ENCODE data around the gene CYTH4. TPM values are rescaled to one million over a fixed set of nuclear protein-coding genes. Genes with fewer than 3 reads are reported as not detected.

The CYTH4 gene
- total RNA-seq, 1 experiment from 2014 or later, result 3.8 TPM

DNA sequence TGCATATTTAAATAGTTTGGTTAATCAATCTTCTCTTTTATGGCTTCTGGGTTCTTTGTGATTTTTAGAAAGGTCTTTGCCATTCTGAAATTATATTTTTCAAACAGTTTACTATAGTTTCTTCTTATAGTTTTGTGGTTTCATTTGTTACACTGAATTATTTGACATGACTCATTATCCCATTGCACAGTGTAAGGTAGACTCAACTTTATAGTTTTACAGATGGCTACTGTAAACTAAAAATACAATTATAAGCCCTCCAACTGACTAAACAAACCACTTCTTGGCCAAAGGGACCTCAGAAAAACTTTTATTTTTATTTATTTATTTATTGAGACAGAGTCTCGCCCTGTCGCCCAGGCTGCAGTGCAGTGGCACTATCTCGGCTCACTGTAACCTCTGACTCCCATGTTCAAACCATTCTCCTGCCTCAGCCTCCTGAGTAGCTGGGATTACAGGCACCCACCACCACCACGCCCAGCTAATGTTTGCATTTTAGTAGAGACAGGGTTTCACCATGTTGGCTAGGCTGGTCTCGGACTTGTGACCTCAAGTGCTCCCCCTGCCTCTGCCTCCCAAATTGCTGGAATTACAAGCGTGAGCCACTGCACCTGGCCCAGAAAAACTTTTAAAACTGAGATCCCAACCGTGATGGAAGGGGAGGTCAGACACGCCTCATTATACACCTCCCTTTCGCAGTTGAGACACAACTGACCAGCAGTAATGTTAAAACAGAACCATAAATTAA, 24.1 kb upstream of the CYTH4 start (continued):
- TF ChIP-seq, protein P1, sequence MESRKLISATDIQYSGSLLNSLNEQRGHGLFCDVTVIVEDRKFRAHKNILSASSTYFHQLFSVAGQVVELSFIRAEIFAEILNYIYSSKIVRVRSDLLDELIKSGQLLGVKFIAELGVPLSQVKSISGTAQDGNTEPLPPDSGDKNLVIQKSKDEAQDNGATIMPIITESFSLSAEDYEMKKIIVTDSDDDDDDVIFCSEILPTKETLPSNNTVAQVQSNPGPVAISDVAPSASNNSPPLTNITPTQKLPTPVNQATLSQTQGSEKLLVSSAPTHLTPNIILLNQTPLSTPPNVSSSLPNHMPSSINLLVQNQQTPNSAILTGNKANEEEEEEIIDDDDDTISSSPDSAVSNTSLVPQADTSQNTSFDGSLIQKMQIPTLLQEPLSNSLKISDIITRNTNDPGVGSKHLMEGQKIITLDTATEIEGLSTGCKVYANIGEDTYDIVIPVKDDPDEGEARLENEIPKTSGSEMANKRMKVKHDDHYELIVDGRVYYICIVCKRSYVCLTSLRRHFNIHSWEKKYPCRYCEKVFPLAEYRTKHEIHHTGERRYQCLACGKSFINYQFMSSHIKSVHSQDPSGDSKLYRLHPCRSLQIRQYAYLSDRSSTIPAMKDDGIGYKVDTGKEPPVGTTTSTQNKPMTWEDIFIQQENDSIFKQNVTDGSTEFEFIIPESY (IDR thresholded peaks at IDR 0.05; ENCODE audit: extremely low read depth, insufficient replicate concordance, low read length), result no peak
- TF ChIP-seq ZFX (IDR thresholded peaks at IDR 0.05), result no peak
- TF ChIP-seq CEBPB (IDR thresholded peaks at IDR 0.05; ENCODE audit: low read depth), result no peak
- no peak for TF ChIP-seq EZH2phosphoT487 (IDR thresholded peaks at IDR 0.05; ENCODE audit: borderline replicate concordance)
- no peak for TF ChIP-seq TCF7L2 (IDR thresholded peaks at IDR 0.05; ENCODE audit: borderline replicate concordance, extremely low read depth, insufficient read depth, insufficient read length)
- TF ChIP-seq SP1 (IDR thresholded peaks at IDR 0.05; ENCODE audit: low read depth), result no peak
- no peak for TF ChIP-seq SIN3A (IDR thresholded peaks at IDR 0.05; ENCODE audit: low read depth)
- TF ChIP-seq EGR1 (IDR thresholded peaks at IDR 0.05; ENCODE audit: low read depth), result no peak

GRCh38 chr22:37258753-37259401, 23.4 kb upstream of the CYTH4 start:
- ChIA-PET POLR2A (interaction anchor here (0.9 to 1.4 kb wide), 5 partner anchors 9 to 456 kb away, joined by 3 to 6 read pairs (median 3); no protein-coding TSS in a partner anchor), RAD21 (ENCODE audit: low non-redundant PET in 1 of 2, low total read pairs in 2 of 2, uncharacterized antibody in 2 of 2, unreplicated experiment in 2 of 2) (interaction anchor here (0.8 to 1.5 kb wide), 3 partner anchors 34 to 59 kb away, joined by 3 to 5 read pairs (median 3); no protein-coding TSS in a partner anchor), CTCF (interaction anchor here (0.6 to 3.8 kb wide), 24 partner anchors 9 to 630 kb away, joined by 3 to 44 read pairs (median 4); partner anchors contain the start of genes C1QTNF6, IFT27 and RAC2)
- DNase-seq (ENCODE audit: low read depth, low spot score) (no peak), ATAC-seq (peak; percentile 35; the same call in 1 of the 2 replicates)
- Histone ChIP-seq H3K9me2 (ENCODE audit: insufficient read depth) (no peaks in the 10 kb centered on the region), H3K79me2 (ENCODE audit: insufficient read depth, low read length) (no peaks in the 10 kb centered on the region), H2AFZ (ENCODE audit: low read depth, low read length, poor library complexity, severe bottlenecking) (peak overlapping the region; percentile 70), H3K9me3 (ENCODE audit: control insufficient read depth in 1 of 2, insufficient read depth in 1 of 2, low read depth in 1 of 2, low read length in 2 of 2) (peaks cover 0 to 4% of the 10 kb centered on the region in 2 experiments; a peak in 1 of 4 replicates), H3K4me2 (ENCODE audit: low read length) (peak overlapping the region; percentile 76), H3K36me3 (ENCODE audit: control insufficient read depth in 1 of 2, insufficient read depth in 2 of 2, low read length in 2 of 2) (no peaks in the 10 kb centered on the region), H3K27me3 (ENCODE audit: insufficient read depth, low read length) (no peaks in the 10 kb centered on the region), H3K9ac (ENCODE audit: low read length) (peak overlapping the region; percentile 33; the same call in 1 of the 2 replicates), H3K4me3 (replicated peaks in 1 of 2; ENCODE audit: low read depth in 1 of 2, low read length in 2 of 2) (peak overlapping the region; percentile 15 to 35; a peak in 3 of 4 replicates), H4K20me1 (ENCODE audit: insufficient read depth) (no peaks in the 10 kb centered on the region), H3K4me1 (ENCODE audit: control insufficient read depth in 1 of 2, insufficient read depth in 2 of 2, low read length in 2 of 2) (peaks cover 36 to 51% of the 10 kb centered on the region in 2 experiments), H3K27ac (ENCODE audit: low read depth, low read length) (peak overlapping the region; percentile 3; the same call in 1 of the 2 replicates)
- BruUV-seq (replicated peaks), result no TSS peak
- intact Hi-C loops (cut with micrococcal nuclease), result loop anchor here (1.0 to 2.0 kb wide), 2 partner anchors 93 to 198 kb away; no protein-coding TSS in a partner anchor
- no peak for TF ChIP-seq CEBPB (IDR thresholded peaks at IDR 0.05; ENCODE audit: low read depth)
- no peak for TF ChIP-seq TCF7L2 (IDR thresholded peaks at IDR 0.05; ENCODE audit: borderline replicate concordance, extremely low read depth, insufficient read depth, insufficient read length)
- TF ChIP-seq YY1 (IDR thresholded peaks at IDR 0.05; ENCODE audit: extremely low read depth, insufficient replicate concordance, low read depth, low read length), result no peak
- no peak for TF ChIP-seq POLR2AphosphoS5 (IDR thresholded peaks at IDR 0.05; ENCODE audit: low read depth, low read length)
- TF ChIP-seq SRF (IDR thresholded peaks at IDR 0.05; ENCODE audit: low read depth), result no peak
- TF ChIP-seq, protein P2, sequence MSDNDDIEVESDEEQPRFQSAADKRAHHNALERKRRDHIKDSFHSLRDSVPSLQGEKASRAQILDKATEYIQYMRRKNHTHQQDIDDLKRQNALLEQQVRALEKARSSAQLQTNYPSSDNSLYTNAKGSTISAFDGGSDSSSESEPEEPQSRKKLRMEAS (IDR thresholded peaks at IDR 0.05), result no peak
- no peak for TF ChIP-seq SP1 (IDR thresholded peaks at IDR 0.05; ENCODE audit: low read depth)
- no peak for TF ChIP-seq RAD21 (IDR thresholded peaks at IDR 0.05; ENCODE audit: low read depth)
- no peak for TF ChIP-seq EGR1 (IDR thresholded peaks at IDR 0.05; ENCODE audit: low read depth)
- no peak for TF ChIP-seq ELF1 (IDR thresholded peaks at IDR 0.05; ENCODE audit: borderline replicate concordance, low read depth)
- no peak for TF ChIP-seq EZH2phosphoT487 (IDR thresholded peaks at IDR 0.05; ENCODE audit: borderline replicate concordance)
- TF ChIP-seq ZNF274 (IDR thresholded peaks at IDR 0.05; ENCODE audit: low read depth, low read length), result no peak
- TF ChIP-seq, protein P1 (IDR thresholded peaks at IDR 0.05; ENCODE audit: extremely low read depth, insufficient replicate concordance, low read length), result no peak
- no peak for TF ChIP-seq ATF3 (IDR thresholded peaks at IDR 0.05)
- no peak for TF ChIP-seq EZH2 (IDR thresholded peaks at IDR 0.05)

All from HCT116 (cell line).